Tibial nerve (tissue), 3 donors: ENCODE data around the gene SMIM35.
"Not testable (repeated sequence)": the region's sequence is repeated elsewhere in the genome, so short reads cannot be mapped to it uniquely, and the experiment has no call there.

Experiments used
- CTCF ChIP-seq, 5 experiments: fragments of 200-600 bp in 3 of 5; fragments of 450-650 bp in 2 of 5; sonication (generic) in 3 of 5; IDR thresholded peaks; one replicate each; pipeline ENCODE4 v1.5.1; 2016 to 2019; ENCODE audit warnings: antibody characterized with exemption in 5 of 5, mild to moderate bottlenecking in 3 of 5, moderate library complexity in 2 of 5
- POLR2A ChIP-seq, 2 donors: fragments of 450-650 bp; IDR thresholded peaks; one replicate each; pipeline ENCODE4 v1.6.1; 2017; ENCODE audit warnings: antibody characterized with exemption in 2 of 2, mild to moderate bottlenecking in 2 of 2, moderate library complexity in 2 of 2

GRCh38 chr11:118062631-118063030, 24.1 kb downstream of the SMIM35 start:
- not testable (repeated sequence) for TF ChIP-seq POLR2A, CTCF (IDR thresholded peaks at IDR 0.05)
